NCI-H446 treated with DMSO at 0.1 percent for 48 hours (cell line): Measurements from ENCODE around the gene PSMB9.
"Not testable (repeated sequence)": the region's sequence is repeated elsewhere in the genome, so short reads cannot be mapped to it uniquely, and the experiment has no call there.

ENCODE experiments used
- DNase-seq: peaks from one replicate; lab custom pipeline; 2025; lab: John Stamatoyannopoulos, UW

PSMB9 gene

DNA sequence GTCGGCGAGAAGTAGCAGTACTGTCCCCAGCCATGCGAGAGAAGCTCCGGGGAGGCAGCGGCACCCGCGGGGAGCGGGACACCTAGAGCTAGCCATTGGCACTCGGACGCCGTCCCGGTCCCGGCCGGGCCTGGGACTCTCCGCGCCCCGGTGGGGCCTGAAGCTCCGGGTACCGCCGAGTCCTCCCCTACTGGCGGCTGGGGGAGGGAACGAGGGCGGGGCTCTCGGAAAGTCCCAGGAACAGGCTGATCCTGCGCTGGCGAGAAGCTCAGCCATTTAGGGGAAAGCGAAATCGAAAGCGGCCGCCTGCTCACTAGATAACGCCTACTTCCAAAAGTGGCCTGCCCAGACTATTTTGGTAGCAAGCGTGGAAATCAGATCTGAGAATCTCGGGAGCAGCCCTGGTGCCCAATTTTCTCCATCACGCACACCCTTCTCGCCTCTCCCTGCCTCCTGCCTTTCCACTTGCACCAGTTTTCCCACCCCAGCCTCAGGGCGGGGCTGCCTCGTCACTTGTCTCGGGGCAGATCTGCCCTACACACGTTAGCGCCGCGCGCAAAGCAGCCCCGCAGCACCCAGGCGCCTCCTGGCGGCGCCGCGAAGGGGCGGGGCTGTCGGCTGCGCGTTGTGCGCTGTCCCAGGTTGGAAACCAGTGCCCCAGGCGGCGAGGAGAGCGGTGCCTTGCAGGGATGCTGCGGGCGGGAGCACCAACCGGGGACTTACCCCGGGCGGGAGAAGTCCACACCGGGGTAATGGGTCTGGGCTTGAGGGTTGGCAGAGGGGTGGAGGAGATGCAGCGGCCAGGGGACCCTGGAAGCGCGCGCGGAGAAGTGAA, at the start of gene PSMB9, which contains the start of gene TAP1:
Gene PSMB9, plus strand, starts transcription at position 652 of the 835 bp plus-strand sequence. Its CDS starts 38 bp downstream, at position 690.
Gene TAP1, minus strand, starts transcription at position 164 of the 835 bp plus-strand sequence. Its CDS starts 68 bp downstream, at position 96.
- no peak for DNase-seq

- DNase-seq = not testable (repeated sequence)
These were observed 48.6 kb upstream of the PSMB9 start for GRCh38 chr6:32805404-32805803.

DNA sequence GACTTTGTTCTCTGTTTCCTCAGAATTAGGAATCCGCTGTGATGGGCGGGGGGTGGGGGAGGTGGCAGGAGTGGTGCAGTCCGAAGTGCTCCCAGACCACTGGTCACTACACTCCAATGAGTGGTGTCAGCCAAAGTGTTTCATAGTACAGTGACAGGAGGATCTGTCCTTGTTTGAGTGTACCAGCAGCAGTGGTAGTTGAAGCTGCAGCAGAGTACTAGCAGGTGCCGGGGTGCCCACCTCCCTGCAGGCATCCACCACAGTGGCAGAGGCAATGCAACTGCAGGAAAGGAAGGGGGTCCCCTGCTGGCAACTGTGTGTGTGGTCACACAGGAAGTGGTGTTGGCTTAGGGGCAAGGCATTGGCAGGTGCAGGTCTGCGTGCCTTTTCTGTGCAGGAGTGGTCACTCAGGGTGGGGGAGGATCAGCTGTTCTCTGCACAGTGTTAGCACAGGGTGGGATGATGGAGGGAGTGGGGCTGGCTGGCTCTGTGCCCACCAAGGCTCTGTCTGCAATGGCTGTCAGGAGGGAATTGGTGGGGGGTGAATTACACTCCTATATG, 46.9 kb upstream of the PSMB9 start:
- no peak for DNase-seq

- DNase-seq = no peak
These were observed 44.8 kb upstream of the PSMB9 start for GRCh38 chr6:32809171-32809570.

GRCh38 chr6:32814145-32814544, 39.8 kb upstream of the PSMB9 start:
- no peak for DNase-seq

- DNase-seq = no peak
These were observed 38.9 kb upstream of the PSMB9 start for GRCh38 chr6:32815115-32815514.

GRCh38 chr6:32815996-32816395, 38.0 kb upstream of the PSMB9 start:
- DNase-seq = no peak

DNA sequence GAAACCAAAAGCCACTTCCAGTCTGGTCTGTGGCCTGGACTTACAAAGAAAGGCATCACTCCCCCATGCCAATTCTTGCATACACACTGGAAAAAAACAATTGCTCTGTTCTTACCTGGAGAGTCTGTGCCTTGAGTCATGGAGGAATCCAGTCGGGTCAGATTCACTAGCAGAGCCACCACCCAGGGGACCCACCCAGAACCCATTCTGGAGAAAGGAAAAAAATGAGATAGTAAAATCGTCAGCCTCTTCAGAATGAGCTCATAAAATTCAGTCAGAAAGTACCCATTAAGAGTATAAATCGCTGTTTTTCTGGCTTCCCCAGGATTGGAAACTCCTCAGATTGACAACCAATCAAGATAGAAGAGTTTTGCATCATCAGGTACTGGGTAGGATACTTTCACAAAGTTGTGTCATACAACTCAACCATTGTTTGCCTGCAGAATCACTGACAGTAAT, 37.2 kb upstream of the PSMB9 start, which contains the start of gene HLA-DOB:
Gene HLA-DOB, minus strand, starts transcription at position 257 of the 459 bp plus-strand sequence. Its CDS starts 51 bp downstream, at position 206.
- no peak for DNase-seq

GRCh38 chr6:32818867-32819266, 35.1 kb upstream of the PSMB9 start:
- no peak for DNase-seq

DNA sequence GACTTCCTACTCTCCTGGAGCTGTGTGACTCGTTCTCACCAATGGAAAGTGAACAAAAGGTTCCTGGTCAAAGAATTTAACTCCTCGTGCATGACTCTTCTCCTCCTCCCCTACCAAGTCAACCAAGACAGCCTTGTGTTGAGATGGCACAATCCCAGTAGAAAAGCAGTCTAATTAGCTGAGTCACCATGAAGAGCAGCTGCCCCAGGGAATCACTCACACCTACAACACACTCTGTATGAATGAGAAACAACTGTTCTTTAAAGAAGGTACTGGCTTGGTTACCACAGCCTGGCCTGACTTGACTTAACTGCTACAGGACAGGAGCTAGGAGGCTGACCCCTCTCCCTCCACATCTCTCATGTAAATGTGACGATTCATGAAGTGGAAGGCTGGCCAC, 34.3 kb upstream of the PSMB9 start:
- DNase-seq = no peak

GRCh38 chr6:32825966-32826365, 28.0 kb upstream of the PSMB9 start:
- DNase-seq = no peak

GRCh38 chr6:32827025-32827424, 27.0 kb upstream of the PSMB9 start:
- no peak for DNase-seq

- DNase-seq = no peak
These were observed 24.5 kb upstream of the PSMB9 start for GRCh38 chr6:32829495-32829894.

GRCh38 chr6:32830017-32830416, 24.0 kb upstream of the PSMB9 start:
- DNase-seq = no peak

- no peak for DNase-seq
These were observed 23.1 kb upstream of the PSMB9 start for GRCh38 chr6:32830936-32831335.

GRCh38 chr6:32832535-32832934, 21.5 kb upstream of the PSMB9 start:
- no peak for DNase-seq

GRCh38 chr6:32833664-32834063, 20.3 kb upstream of the PSMB9 start:
- DNase-seq = no peak

- no peak for DNase-seq
These were observed 18.7 kb upstream of the PSMB9 start for GRCh38 chr6:32835167-32835893.

GRCh38 chr6:32836873-32837272, 17.1 kb upstream of the PSMB9 start:
- DNase-seq = no peak

DNA sequence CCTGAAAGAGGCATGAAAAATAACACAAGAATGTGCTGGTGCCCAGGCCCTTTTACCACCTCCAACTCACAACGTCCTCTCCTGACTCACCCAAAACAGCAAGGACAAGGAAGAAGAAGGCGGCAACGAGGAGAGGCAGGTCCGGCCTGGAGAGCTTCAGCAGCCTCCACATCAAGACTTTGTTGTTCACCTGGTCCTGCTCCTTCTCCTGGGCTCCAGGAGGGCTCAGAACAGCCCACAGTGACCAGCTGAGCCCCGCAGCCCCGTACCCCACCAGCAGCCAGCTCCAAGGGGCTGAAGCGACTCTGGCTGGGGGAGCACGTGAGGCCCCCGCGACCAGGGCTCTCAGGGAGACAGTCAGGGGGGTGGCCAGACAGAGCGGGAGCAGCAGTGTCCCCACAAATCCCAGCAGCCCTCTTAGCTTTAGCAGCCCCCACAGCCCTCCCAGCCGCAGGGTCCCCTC, 16.3 kb upstream of the PSMB9 start:
- DNase-seq = no peak

DNA sequence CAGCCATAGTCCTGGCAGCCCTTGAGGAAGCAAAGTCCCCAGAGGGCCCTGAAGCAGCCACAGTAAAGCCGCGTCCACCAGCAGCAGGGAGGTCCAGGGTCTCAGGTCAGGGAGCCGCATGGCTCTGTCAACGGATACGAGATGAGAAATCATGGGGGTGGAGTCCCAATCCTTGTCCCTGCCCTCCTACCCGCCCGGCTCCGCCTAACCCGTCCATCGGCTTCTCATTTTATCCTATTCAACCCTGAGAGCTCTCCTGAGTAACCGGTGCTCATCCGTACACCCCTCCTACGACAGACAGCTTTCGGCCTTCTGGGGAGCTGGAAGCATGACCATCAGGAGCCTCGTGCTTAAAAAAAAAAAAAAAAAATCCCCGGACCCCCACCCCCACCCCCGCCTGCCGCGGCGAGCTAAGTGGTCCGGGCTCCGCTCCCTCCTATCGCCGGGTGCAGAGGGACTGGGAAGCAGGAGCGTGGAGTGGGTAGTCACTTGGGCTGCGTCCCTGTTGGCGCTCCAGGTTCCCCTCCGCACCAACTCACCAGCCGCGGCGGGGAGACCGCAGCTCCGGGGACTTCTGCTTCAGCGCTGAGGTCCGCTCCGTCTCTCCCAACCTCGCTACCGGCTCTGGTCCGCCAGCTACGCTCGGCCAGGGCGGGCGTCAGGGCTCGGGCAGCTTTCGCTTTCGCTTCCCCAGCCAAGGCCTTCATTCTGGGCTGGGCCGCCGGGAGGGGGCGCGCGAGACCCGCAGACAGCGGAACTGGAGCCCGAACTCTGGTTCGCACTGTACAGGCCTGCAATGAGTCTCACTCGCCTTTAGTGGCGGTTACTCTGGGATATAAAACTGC, 15.7 kb upstream of the PSMB9 start, which contains the start of gene TAP2:
Gene TAP2, minus strand, starts transcription at position 626 of the 845 bp plus-strand sequence. Its CDS starts 506 bp downstream, at position 120.
- peak; percentile 36 for DNase-seq
